A549 (cell line): ENCODE data around the gene CMTR1. TPM values are rescaled to one million over a fixed set of nuclear protein-coding genes. Genes with fewer than 3 reads are reported as not detected.

ENCODE experiments used
- ATAC-seq, 2 experiments: fragments of 200-7000 bp in 1 of 2; fragments of >200 bp in 1 of 2; cut with Nextera tagmentation in 1 of 2; cut with Tn5 transposase in 1 of 2; 3 replicates each; pipeline versions ENCODE4 v1.8.0 to v1.9.1; 2018 to 2020; ENCODE audit warnings: mild to moderate bottlenecking in 1 of 2, moderate library complexity in 1 of 2
- CTCF ChIA-PET: fragments of 300-600 bp; sonication (Branson Sonifier 250); formaldehyde crosslinking; extraction: SDS; loops from one replicate; lab custom pipeline; 2021; ENCODE audit warnings: antibody characterized with exemption, inconsistent platforms; lab: Yijun Ruan, JAX
- POLR2A ChIA-PET: fragments of 350-600 bp; formaldehyde crosslinking; extraction: SDS; loops from one replicate; lab custom pipeline; 2021; ENCODE audit warnings: antibody characterized with exemption, inconsistent platforms; lab: Yijun Ruan, JAX
- DNase-seq, 2 experiments: peaks; one replicate each; pipeline versions ENCODE4 v3.0.0 to v3.0.0-alpha.2; 2011 to 2016; ENCODE audit warnings: low read depth in 1 of 2, low spot score in 1 of 2
- FAIRE-seq: peaks from 2 replicates; lab custom pipeline; 2011; peaks lifted over from hg19 to GRCh38; lab: Jason Lieb, UNC
- H3K27ac ChIP-seq, 2 experiments: fragments of >200 bp; sonication (Bioruptor Twin); formaldehyde crosslinking; 3 replicates each; pipeline ENCODE4 v1.5.1; 2016 to 2017
- H3K4me1 ChIP-seq: fragments of >200 bp; sonication (Bioruptor Twin); formaldehyde crosslinking; 3 replicates; pipeline ENCODE4 v1.6.1; 2016
- H3K4me2 ChIP-seq: fragments of >200 bp; sonication (Bioruptor Twin); formaldehyde crosslinking; 3 replicates; pipeline ENCODE4 v1.6.1; 2016
- H3K4me3 ChIP-seq: fragments of >200 bp; sonication (Bioruptor Twin); formaldehyde crosslinking; 3 replicates; pipeline ENCODE4 v1.5.1; 2016
- H3K9me3 ChIP-seq: fragments of >200 bp; sonication (Bioruptor Twin); formaldehyde crosslinking; 3 replicates; pipeline ENCODE4 v1.6.1; 2016
- ATOH8 ChIP-seq: fragments of 250-450 bp; sonication (Bioruptor Pico); IDR thresholded peaks from 2 replicates; pipeline ENCODE4 v1.5.0; 2020; ENCODE audit warnings: low read depth, mild to moderate bottlenecking, moderate library complexity
- BHLHE40 ChIP-seq: IDR thresholded peaks from 2 replicates; pipeline ENCODE4 v1.6.1; 2012; ENCODE audit warnings: low read depth, low read length, inconsistent platforms
- CHD2 ChIP-seq: fragments of 150-350 bp; IDR thresholded peaks from 2 replicates; pipeline ENCODE4 v1.6.1; 2014; ENCODE audit warnings: low read length; ENCODE audit not compliant: partially characterized antibody
- FOSB ChIP-seq: fragments of 250-450 bp; sonication (Bioruptor Pico); IDR thresholded peaks from 2 replicates; pipeline ENCODE4 v1.5.0; 2020; ENCODE audit warnings: mild to moderate bottlenecking, moderate library complexity
- FOXS1 ChIP-seq: fragments of 250-450 bp; sonication (Bioruptor Pico); IDR thresholded peaks from 2 replicates; pipeline ENCODE4 v1.5.0; 2020; ENCODE audit warnings: mild to moderate bottlenecking, moderate library complexity
- HDAC2 ChIP-seq: fragments of 200-600 bp; sonication (generic); IDR thresholded peaks from 2 replicates; pipeline ENCODE4 v1.6.1; 2016
- HEYL ChIP-seq: fragments of 250-450 bp; sonication (Bioruptor Pico); IDR thresholded peaks from 2 replicates; pipeline ENCODE4 v1.8.0; 2021; ENCODE audit warnings: mild to moderate bottlenecking, moderate library complexity
- HOXB13 ChIP-seq: fragments of 250-450 bp; sonication (Bioruptor Pico); IDR thresholded peaks from 2 replicates; pipeline ENCODE4 v1.5.0; 2020; ENCODE audit warnings: low read depth, mild to moderate bottlenecking, moderate library complexity
- KDM5A ChIP-seq: fragments of 200-600 bp; sonication (generic); IDR thresholded peaks from 2 replicates; pipeline ENCODE4 v1.6.1; 2016; ENCODE audit warnings: antibody characterized with exemption, mild to moderate bottlenecking
- PBX3 ChIP-seq: IDR thresholded peaks from 2 replicates; pipeline ENCODE4 v1.6.1; 2012
- RAD21 ChIP-seq, 2 experiments: fragments of >200 bp in 1 of 2; sonication (Bioruptor Twin) in 1 of 2; formaldehyde crosslinking in 1 of 2; IDR thresholded peaks in 1 of 2; conservative IDR thresholded peaks in 1 of 2; 2 replicates in 1 of 2; 3 replicates in 1 of 2; pipeline ENCODE4 v1.6.1; 2012 to 2018; ENCODE audit warnings: inconsistent platforms in 1 of 2
- REST ChIP-seq: fragments of 200-600 bp; sonication (generic); IDR thresholded peaks from 2 replicates; pipeline ENCODE4 v1.6.1; 2016; ENCODE audit warnings: antibody characterized with exemption, mild to moderate bottlenecking, moderate library complexity
- USF2 ChIP-seq: fragments of 450-650 bp; IDR thresholded peaks from 2 replicates; pipeline ENCODE4 v1.6.1; 2014; ENCODE audit warnings: antibody characterized with exemption
- ZC3H11A ChIP-seq: fragments of 450-650 bp; IDR thresholded peaks from 2 replicates; pipeline ENCODE4 v1.6.1; 2014; ENCODE audit warnings: antibody characterized with exemption, mild to moderate bottlenecking
- ZFP36 ChIP-seq: fragments of 450-650 bp; IDR thresholded peaks from 2 replicates; pipeline ENCODE4 v1.6.1; 2014; ENCODE audit warnings: borderline replicate concordance; ENCODE audit not compliant: partially characterized antibody
- ZSCAN20 ChIP-seq: fragments of 250-450 bp; sonication (Bioruptor Pico); IDR thresholded peaks from 2 replicates; pipeline ENCODE4 v1.8.0; 2022; ENCODE audit warnings: mild to moderate bottlenecking, moderate library complexity
- WGBS: methylation state at CpG from one replicate; pipeline ENCODE4 v1.1.6; 2017; ENCODE audit errors: missing lambda C conversion rate; 5-methylcytosine and 5-hydroxymethylcytosine counted together
- polyA plus RNA-seq, 4 experiments: library from polyadenylated mRNA; depleted of rRNA in 3 of 4; stranded (reverse); fragments of >200 nt; fragmentation: RNase III in 1 of 4; extraction: RNeasy Plus Mini Kit Qiagen cat#74134 plus additional on column Dnase treatment in 1 of 4; gene quantifications; 2 replicates in 3 of 4; 3 replicates in 1 of 4; pipeline ENCODE4 v1.2.3, GENCODE V29; 2011 to 2017

The CMTR1 gene
- polyA plus RNA-seq, 2 of the 4 experiments (the other 2 are of a cell fraction): 17.0 to 17.8 TPM

GRCh38 chr6:37417393-37417792, 15.6 kb upstream of the CMTR1 start:
- no peak for DNase-seq
- FAIRE-seq: no peak
- TF ChIP-seq RAD21 (conservative IDR thresholded peaks at IDR 0.05 in 1 of 2, IDR thresholded peaks at IDR 0.05 in 1 of 2): no peak
- no peak for TF ChIP-seq ZFP36
- no peak for TF ChIP-seq USF2
- TF ChIP-seq, all 56 proteins: peak for 0
- Histone ChIP-seq H3K4me3 (no peak overlapping the region), H3K9me3 (no peaks in the 10 kb centered on the region; the same call in 2 of the 3 replicates), H3K27ac (no peak overlapping the region), H3K4me2 (no peak overlapping the region), H3K4me1 (no peaks in the 10 kb centered on the region)
- 43% methylated on average over 2 of the region's 2 CpGs for WGBS
- POLR2A ChIA-PET: no interaction called here
- CTCF ChIA-PET: no interaction called here
- no peak for ATAC-seq

GRCh38 chr6:37418722-37419121, 14.3 kb upstream of the CMTR1 start:
- no peak for ATAC-seq
- no peak for TF ChIP-seq FOSB (CRISPR knock-in tag)
- no peak for TF ChIP-seq BHLHE40
- no peak for TF ChIP-seq HEYL (CRISPR knock-in tag)
- TF ChIP-seq HDAC2: no peak
- no peak for TF ChIP-seq ZSCAN20 (CRISPR knock-in tag)
- TF ChIP-seq REST: no peak

GRCh38 chr6:37426058-37426944, 6.7 kb upstream of the CMTR1 start:
- no peak for DNase-seq
- no peak overlapping the region for H3K27ac ChIP-seq
- no peak for TF ChIP-seq HOXB13 (CRISPR knock-in tag)
- no peak for TF ChIP-seq FOXS1 (CRISPR knock-in tag)
- TF ChIP-seq ZC3H11A: no peak
- TF ChIP-seq ZFP36: no peak
- TF ChIP-seq PBX3: no peak
- no peak for TF ChIP-seq ATOH8 (CRISPR knock-in tag)
- TF ChIP-seq ZSCAN20 (CRISPR knock-in tag): no peak
- no peak for TF ChIP-seq CHD2
- TF ChIP-seq KDM5A: no peak
- TF ChIP-seq, all 56 proteins: peak for 0
- ChIA-PET CTCF (no interaction called here), POLR2A (no interaction called here)
- WGBS: 79% methylated on average over 4 of the region's 4 CpGs
- Histone ChIP-seq H3K9me3 (no peaks in the 10 kb centered on the region), H3K4me3 (no peak overlapping the region), H3K4me2 (no peak overlapping the region), H3K4me1 (no peaks in the 10 kb centered on the region)
- ATAC-seq (no peak), FAIRE-seq (no peak)

More at GRCh38 chr6:37418722-37419121, 14.3 kb upstream of the CMTR1 start:
- no peak for DNase-seq
- H3K4me1 ChIP-seq: no peaks in the 10 kb centered on the region
- H3K4me3 ChIP-seq: no peak overlapping the region
- H3K4me2 ChIP-seq: no peak overlapping the region
- WGBS: 39% methylated on average over 5 of the region's 5 CpGs
- FAIRE-seq: no peak
- CTCF ChIA-PET: interaction anchor here (1.0 kb wide), 1 partner anchor 93 kb away, joined by 3 read pairs; no protein-coding TSS in a partner anchor
- no peak overlapping the region for H3K27ac ChIP-seq
- no peaks in the 10 kb centered on the region; the same call in 2 of the 3 replicates for H3K9me3 ChIP-seq
- POLR2A ChIA-PET: interaction anchor here (0.7 kb wide), 1 partner anchor 14 kb away, joined by 3 read pairs; the partner anchor contains the start of gene CMTR1
